Measurements from ENCODE around the gene PREX1.

- TF ChIP-seq CTCF (conservative IDR thresholded peaks at IDR 0.05) = no peak
- no peak for TF ChIP-seq EZH2 (IDR thresholded peaks at IDR 0.05; ENCODE audit: low read depth)
Measured at GRCh38 chr20:48633620-48634257, 194.1 kb downstream of the PREX1 start.

Measured in PC-9 (cell line).